Stimulated activated CD8-positive, alpha-beta memory T cell treated with anti-CD3 and anti-CD28 coated beads, Interleukin-4, amount 100 ng/mL, for 4 hours (primary cell): Measurements from ENCODE around the gene ETFA.

Experiments
- DNase-seq, 2 donors: peaks; one replicate each; pipeline ENCODE4 v3.0.0-alpha.2; 2020; ENCODE audit warnings: low read depth in 2 of 2, low spot score in 1 of 2

The ETFA gene

GRCh38 chr15:76176487-76177085 is 134.7 kb downstream of the ETFA start:
- no peak for DNase-seq

DNA sequence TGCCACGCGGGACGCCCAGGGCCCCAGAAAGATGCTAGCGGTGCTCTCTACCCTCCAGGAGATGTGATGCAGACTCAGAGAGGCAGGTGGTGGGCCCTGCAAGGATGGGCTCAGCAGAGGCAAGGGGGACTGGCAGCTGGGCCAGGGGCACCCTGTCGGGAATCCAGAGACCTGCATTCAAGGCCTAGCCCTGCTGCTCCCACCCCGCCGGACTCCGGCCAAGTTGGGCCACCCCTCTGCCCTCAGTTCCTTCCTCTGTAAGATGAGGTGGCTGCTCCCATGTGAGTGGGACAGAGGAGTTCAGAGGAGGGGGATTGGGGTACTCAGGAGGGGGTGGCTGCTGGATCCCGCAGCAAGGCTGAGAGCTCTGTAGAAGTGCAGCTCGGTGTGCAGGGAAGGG is 135.2 kb downstream of the ETFA start:
- no peak for DNase-seq

- no peak for DNase-seq
Observed at GRCh38 chr15:76175442-76175841, 135.8 kb downstream of the ETFA start.

- no peak for DNase-seq
Observed at GRCh38 chr15:76174654-76175053, 136.6 kb downstream of the ETFA start.

DNA sequence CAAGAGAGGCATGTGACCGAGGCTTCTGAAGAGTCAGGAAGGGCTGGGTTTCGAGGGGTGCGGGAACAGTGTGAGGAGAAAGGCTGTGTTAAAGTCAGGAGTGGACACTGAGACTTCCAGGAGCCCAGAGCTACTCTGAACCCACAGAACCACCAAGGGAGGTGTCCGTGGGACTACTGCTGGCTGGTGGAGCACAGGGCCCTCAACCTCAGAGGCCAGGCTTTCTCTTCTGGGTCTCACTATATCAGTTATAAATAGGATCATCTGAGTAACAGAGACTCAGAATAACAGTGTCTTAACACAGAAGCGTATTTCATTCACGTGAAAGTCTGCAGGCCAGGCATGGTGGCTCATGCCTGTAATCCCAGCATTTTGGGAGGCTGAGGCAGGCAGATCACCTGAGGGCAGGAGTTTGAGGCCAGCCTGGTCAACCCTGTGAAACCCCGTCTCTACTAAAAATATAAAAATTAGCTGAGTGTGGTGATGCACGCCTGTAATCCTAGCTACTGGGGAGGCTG is 137.9 kb downstream of the ETFA start:
- no peak for DNase-seq

- DNase-seq, result no peak
Observed at GRCh38 chr15:76172782-76173181, 138.5 kb downstream of the ETFA start.

- no peak for DNase-seq
Observed at GRCh38 chr15:76169911-76170800, 141.1 kb downstream of the ETFA start.

DNA sequence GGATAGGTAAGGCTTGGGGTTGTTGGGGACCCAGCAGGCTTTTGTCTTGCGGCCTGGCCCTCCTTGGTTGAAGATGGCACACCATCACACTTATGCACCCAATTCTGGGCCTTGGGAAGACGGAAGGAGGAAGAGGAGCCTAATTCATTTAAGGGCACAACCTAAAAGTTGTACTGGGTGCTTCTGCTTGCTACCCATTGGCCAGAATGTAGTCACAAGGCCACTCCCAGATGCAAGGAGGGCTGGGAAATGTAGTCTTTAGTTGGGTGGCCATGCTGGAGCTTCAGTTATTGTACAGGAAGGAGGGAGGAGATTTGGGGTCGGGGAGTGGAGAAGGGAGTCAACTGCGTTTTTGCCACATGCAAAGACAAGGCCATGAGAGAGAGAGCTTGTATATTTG is 142.3 kb downstream of the ETFA start:
- no peak for DNase-seq

DNA sequence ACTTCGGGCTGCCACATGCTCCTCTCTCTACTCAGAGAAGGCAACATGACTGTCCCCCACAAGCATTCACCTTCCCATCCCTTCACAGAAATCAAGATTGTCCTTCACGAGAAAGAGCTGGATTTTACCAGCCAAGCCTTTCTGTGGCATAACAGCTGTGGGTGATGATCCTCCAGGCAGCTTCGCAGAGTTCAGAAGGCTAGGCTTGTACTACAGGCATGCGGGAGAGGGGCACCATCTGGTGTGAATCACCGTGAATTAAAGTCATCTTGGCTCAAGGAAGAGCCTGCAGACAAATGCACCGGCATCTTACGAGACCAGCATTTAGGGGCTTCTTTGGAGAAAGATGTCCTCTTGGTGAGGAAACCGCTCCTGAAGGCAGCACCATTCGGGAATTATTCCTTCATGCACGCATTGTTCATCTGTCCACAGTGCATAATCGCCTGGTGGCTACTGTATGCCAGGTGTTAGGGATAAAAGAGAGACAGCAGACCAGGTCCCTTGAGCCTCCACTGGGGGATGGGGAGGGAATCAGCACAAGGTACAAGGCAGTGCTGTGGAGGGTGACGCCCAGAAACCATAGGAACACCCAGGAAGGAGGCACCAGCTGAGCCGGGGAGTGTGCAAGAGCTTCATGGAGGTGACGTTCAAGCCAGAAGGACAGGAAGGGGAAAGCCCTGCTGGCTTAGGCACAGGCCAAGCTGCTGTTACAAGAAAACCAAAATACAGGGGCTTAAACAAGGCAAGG is 142.9 kb downstream of the ETFA start:
- DNase-seq, result no peak

- no peak for DNase-seq
Observed at GRCh38 chr15:76165951-76166350, 145.3 kb downstream of the ETFA start.
